ENCODE measurements around the gene SPTBN1. TPM values are rescaled to one million over a fixed set of nuclear protein-coding genes. Genes with fewer than 3 reads are reported as not detected.

SPTBN1 gene
- total and polyA plus RNA-seq, 2 experiments from 2014 or later, result 58.1 to 204 TPM

- peaks cover 54% of the 10 kb centered on the region for H3K36me3 Mint-ChIP-seq (ENCODE audit: low read depth)
- Histone ChIP-seq H3K4me2 (no peak overlapping the region), H4K20me1 (replicated peaks; ENCODE audit: insufficient read depth) (peaks cover 30% of the 10 kb centered on the region), H3K36me3 (ENCODE audit: insufficient read depth) (peaks cover 23% of the 10 kb centered on the region), H3K9me2 (ENCODE audit: insufficient read depth) (no peaks in the 10 kb centered on the region), H3F3A (replicated peaks; ENCODE audit: low read depth) (no peaks in the 10 kb centered on the region), H3K4me1 (ENCODE audit: insufficient read depth) (peaks cover 16% of the 10 kb centered on the region), H3K79me2 (replicated peaks; ENCODE audit: insufficient read depth) (peaks cover 55% of the 10 kb centered on the region), H3K27ac (ENCODE audit: low read depth) (no peak overlapping the region), H2AFZ (no peak overlapping the region), H3K27me3 (ENCODE audit: insufficient read depth) (no peaks in the 10 kb centered on the region), H3K4me3 (no peak overlapping the region)
- no peaks in the 10 kb centered on the region for H3K27me3 Mint-ChIP-seq (ENCODE audit: insufficient read depth, low read depth, poor library complexity)
- no peak overlapping the region for H3K4me3 Mint-ChIP-seq
- peaks cover 32% of the 10 kb centered on the region for H3K4me1 Mint-ChIP-seq
- TF ChIP-seq NANOG (IDR thresholded peaks at IDR 0.05; ENCODE audit: borderline replicate concordance) (no peak), CREB1 (CRISPR knock-in tag; IDR thresholded peaks at IDR 0.05; ENCODE audit: low read depth) (no peak), ZNF114 (CRISPR knock-in tag; IDR thresholded peaks at IDR 0.05) (no peak), REST (IDR thresholded peaks at IDR 0.05; ENCODE audit: unreplicated experiment) (no peak), JUNB (IDR thresholded peaks at IDR 0.05; ENCODE audit: unreplicated experiment) (no peak)
- DNase-seq (ENCODE audit: low spot score), result no peak
- H3K9me3 Mint-ChIP-seq, result no peaks in the 10 kb centered on the region
- no peak overlapping the region for H3K27ac Mint-ChIP-seq
- ATAC-seq, result no peak
Measured at GRCh38 chr2:54615832-54616534, 159.9 kb downstream of the SPTBN1 start.

- H3K27ac ChIP-seq (ENCODE audit: low read depth), result no peak overlapping the region
- H3K79me2 ChIP-seq (replicated peaks; ENCODE audit: insufficient read depth), result peaks cover 41% of the 10 kb centered on the region
- H4K20me1 ChIP-seq (replicated peaks; ENCODE audit: insufficient read depth), result peaks cover 28% of the 10 kb centered on the region
- ATAC-seq (no peak), DNase-seq (ENCODE audit: low spot score) (no peak)
- no peaks in the 10 kb centered on the region for H3K27me3 Mint-ChIP-seq (ENCODE audit: insufficient read depth, low read depth, poor library complexity)
- no peak overlapping the region for H3K4me2 ChIP-seq
- H3K4me3 Mint-ChIP-seq, result no peak overlapping the region
- no peak for TF ChIP-seq POLR2AphosphoS5 (IDR thresholded peaks at IDR 0.05; ENCODE audit: low read depth)
- no peak for TF ChIP-seq EZH2 (IDR thresholded peaks at IDR 0.05; ENCODE audit: low read depth, unreplicated experiment)
- TF ChIP-seq ETS1 (IDR thresholded peaks at IDR 0.05), result no peak
- TF ChIP-seq ZNF331 (CRISPR knock-in tag; IDR thresholded peaks at IDR 0.05; ENCODE audit: low read depth), result no peak
- TF ChIP-seq EZH2phosphoT487 (IDR thresholded peaks at IDR 0.05; ENCODE audit: unreplicated experiment), result no peak
- TF ChIP-seq CTCF (conservative IDR thresholded peaks at IDR 0.05; ENCODE audit: low read depth in 2 of 2), result no peak
- no peak for TF ChIP-seq REST (IDR thresholded peaks at IDR 0.05; ENCODE audit: unreplicated experiment)
- TF ChIP-seq STAT1 (IDR thresholded peaks at IDR 0.05; ENCODE audit: unreplicated experiment), result no peak
- TF ChIP-seq NANOG (IDR thresholded peaks at IDR 0.05; ENCODE audit: borderline replicate concordance), result no peak
- H3K4me3 ChIP-seq, result no peak overlapping the region
- H3K27ac Mint-ChIP-seq, result no peak overlapping the region
- peaks cover 62% of the 10 kb centered on the region for H3K36me3 Mint-ChIP-seq (ENCODE audit: low read depth)
- no peaks in the 10 kb centered on the region for H3F3A ChIP-seq (replicated peaks; ENCODE audit: low read depth)
- peaks cover 10% of the 10 kb centered on the region; the same call in 1 of the 2 replicates for H3K4me1 ChIP-seq (ENCODE audit: insufficient read depth)
- H3K9me3 Mint-ChIP-seq, result no peaks in the 10 kb centered on the region
- H2AFZ ChIP-seq, result no peak overlapping the region
- peaks cover 36% of the 10 kb centered on the region for H3K36me3 ChIP-seq (ENCODE audit: insufficient read depth)
- H3K27me3 ChIP-seq (ENCODE audit: insufficient read depth), result no peaks in the 10 kb centered on the region
- no peaks in the 10 kb centered on the region for H3K9me2 ChIP-seq (ENCODE audit: insufficient read depth)
- H3K4me1 Mint-ChIP-seq, result peaks cover 21% of the 10 kb centered on the region
Measured at GRCh38 chr2:54617409-54617808, 161.3 kb downstream of the SPTBN1 start.

All from GM23338 (cell line).